HFF-Myc (cell line): Measurements from ENCODE around the gene ACSM3.

Experiments used
- DNase-seq: peaks from one replicate; pipeline ENCODE4 v3.0.0-alpha.2; 2011; ENCODE audit warnings: low read depth; ENCODE audit errors: extremely low read depth
- H3K4me3 ChIP-seq: replicated peaks from 2 replicates; pipeline ENCODE4 v1.5.1; 2011; ENCODE audit warnings: low read depth, mild to moderate bottlenecking, control low read depth, low read length
- TF ChIP-seq, protein P1 (sequence below): IDR thresholded peaks from 2 replicates; pipeline ENCODE4 v1.5.1; 2012; ENCODE audit warnings: mild to moderate bottlenecking, low read depth, low read length, control low read depth; ENCODE audit errors: missing control alignments

Gene ACSM3

DNA sequence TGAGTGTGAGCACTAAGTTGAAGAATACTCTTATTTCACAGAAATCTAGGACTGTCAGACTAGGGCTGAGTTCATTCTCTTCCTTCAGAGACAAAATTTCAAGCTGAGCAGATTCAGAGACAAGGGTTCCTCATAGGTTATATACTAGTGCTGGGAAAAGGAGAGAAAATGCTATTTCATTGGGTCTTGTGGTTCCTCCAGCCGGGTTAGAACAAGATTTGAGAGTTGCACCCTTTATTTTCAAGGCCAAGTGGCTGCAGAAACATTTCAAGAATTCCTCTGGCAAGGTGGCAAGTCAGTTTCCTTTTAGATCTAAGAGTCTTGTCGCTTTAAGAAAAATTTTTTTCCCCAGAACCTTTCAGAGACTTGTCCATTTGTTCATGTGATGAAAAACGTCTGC, 29.0 kb upstream of the ACSM3 start:
- DNase-seq, result no peak
- no peak overlapping the region for H3K4me3 ChIP-seq
- TF ChIP-seq, protein P1, sequence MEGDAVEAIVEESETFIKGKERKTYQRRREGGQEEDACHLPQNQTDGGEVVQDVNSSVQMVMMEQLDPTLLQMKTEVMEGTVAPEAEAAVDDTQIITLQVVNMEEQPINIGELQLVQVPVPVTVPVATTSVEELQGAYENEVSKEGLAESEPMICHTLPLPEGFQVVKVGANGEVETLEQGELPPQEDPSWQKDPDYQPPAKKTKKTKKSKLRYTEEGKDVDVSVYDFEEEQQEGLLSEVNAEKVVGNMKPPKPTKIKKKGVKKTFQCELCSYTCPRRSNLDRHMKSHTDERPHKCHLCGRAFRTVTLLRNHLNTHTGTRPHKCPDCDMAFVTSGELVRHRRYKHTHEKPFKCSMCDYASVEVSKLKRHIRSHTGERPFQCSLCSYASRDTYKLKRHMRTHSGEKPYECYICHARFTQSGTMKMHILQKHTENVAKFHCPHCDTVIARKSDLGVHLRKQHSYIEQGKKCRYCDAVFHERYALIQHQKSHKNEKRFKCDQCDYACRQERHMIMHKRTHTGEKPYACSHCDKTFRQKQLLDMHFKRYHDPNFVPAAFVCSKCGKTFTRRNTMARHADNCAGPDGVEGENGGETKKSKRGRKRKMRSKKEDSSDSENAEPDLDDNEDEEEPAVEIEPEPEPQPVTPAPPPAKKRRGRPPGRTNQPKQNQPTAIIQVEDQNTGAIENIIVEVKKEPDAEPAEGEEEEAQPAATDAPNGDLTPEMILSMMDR, result no peak

GRCh38 chr16:20735490-20735889, 28.3 kb upstream of the ACSM3 start:
- TF ChIP-seq, protein P1, result no peak
- no peak overlapping the region for H3K4me3 ChIP-seq
- no peak for DNase-seq

- no peak for DNase-seq
- TF ChIP-seq, protein P1, result peak; percentile 40
- peak overlapping the region; percentile 88 for H3K4me3 ChIP-seq
Measured at GRCh38 chr16:20740007-20740883, 23.6 kb upstream of the ACSM3 start.

- peak overlapping the region; percentile 88 for H3K4me3 ChIP-seq
- DNase-seq, result peak; percentile 43
- TF ChIP-seq, protein P1, result no peak
Measured at GRCh38 chr16:20740901-20741521, 22.8 kb upstream of the ACSM3 start.

GRCh38 chr16:20741554-20742285, 22.1 kb upstream of the ACSM3 start, which contains the start of gene THUMPD1:
Gene THUMPD1, minus strand, starts transcription at chr16:20741818. Its CDS starts 79 bp downstream, at chr16:20741739.
- peak; percentile 86 for DNase-seq
- peak within 1 kb of the TSS; percentile 88 for H3K4me3 ChIP-seq
- TF ChIP-seq, protein P1, result no peak

GRCh38 chr16:20743591-20743990, 20.2 kb upstream of the ACSM3 start:
- TF ChIP-seq, protein P1, result no peak
- no peak overlapping the region for H3K4me3 ChIP-seq
- no peak for DNase-seq
